A673 (cell line): ENCODE data around the gene ERMN.

Source experiments
- EZH2 ChIP-seq: fragments of 200-600 bp; sonication (generic); IDR thresholded peaks from 2 replicates; pipeline ENCODE4 v1.6.1; 2017; ENCODE audit warnings: borderline replicate concordance, low read depth, mild to moderate bottlenecking, mixed read lengths, antibody characterized with exemption, low read length; ENCODE audit not compliant: poor library complexity, severe bottlenecking
- TF ChIP-seq, protein P1 (sequence below): fragments of 300-800, 200-600 bp; sonication (generic); conservative IDR thresholded peaks from 2 replicates; pipeline ENCODE4 v1.5.1; 2017; ENCODE audit warnings: low read depth, mild to moderate bottlenecking, antibody characterized with exemption, low read length, moderate library complexity, mixed read lengths

DNA sequence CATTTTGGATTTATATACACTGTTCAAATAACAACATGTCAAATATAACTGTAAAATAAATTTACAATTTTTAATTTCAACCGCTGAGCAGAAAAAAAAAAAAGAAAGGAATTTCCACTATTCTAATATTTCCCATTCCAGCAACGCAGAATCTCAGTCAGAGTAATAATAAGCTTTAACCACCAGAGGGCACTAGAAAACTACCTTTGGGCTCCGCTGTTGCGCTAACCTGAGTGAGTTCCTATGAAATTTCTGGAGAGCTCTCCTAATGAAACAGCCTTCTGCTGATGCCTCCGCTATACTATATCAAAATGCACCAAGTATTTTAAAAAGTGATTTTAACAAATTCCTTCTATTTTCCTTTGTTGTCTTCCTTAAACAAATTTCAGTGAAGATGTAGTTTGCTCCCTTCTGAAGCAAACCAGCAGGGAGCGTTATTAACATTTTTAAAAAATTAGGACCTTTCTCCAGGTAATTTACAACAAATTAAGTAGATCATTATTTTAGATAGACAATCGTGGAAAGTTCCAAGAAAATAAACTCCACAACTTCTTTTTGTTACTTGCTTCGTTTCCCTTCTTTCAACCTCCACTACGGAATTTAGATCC is 23.0 kb downstream of the ERMN start:
- TF ChIP-seq, protein P1, sequence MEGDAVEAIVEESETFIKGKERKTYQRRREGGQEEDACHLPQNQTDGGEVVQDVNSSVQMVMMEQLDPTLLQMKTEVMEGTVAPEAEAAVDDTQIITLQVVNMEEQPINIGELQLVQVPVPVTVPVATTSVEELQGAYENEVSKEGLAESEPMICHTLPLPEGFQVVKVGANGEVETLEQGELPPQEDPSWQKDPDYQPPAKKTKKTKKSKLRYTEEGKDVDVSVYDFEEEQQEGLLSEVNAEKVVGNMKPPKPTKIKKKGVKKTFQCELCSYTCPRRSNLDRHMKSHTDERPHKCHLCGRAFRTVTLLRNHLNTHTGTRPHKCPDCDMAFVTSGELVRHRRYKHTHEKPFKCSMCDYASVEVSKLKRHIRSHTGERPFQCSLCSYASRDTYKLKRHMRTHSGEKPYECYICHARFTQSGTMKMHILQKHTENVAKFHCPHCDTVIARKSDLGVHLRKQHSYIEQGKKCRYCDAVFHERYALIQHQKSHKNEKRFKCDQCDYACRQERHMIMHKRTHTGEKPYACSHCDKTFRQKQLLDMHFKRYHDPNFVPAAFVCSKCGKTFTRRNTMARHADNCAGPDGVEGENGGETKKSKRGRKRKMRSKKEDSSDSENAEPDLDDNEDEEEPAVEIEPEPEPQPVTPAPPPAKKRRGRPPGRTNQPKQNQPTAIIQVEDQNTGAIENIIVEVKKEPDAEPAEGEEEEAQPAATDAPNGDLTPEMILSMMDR, result peak; percentile 81
- TF ChIP-seq EZH2, result no peak
